Glutamatergic neuron (in vitro differentiated cells): ENCODE results near the gene ACSM5. TPM values are rescaled to one million over a fixed set of nuclear protein-coding genes. Genes with fewer than 3 reads are reported as not detected.
"Not testable (repeated sequence)": the region's sequence is repeated elsewhere in the genome, so short reads cannot be mapped to it uniquely, and the experiment has no call there.

Experiments used
- DNase-seq: peaks from one replicate; pipeline ENCODE4 v3.0.0; 2022
- H3K27ac Mint-ChIP-seq: one replicate; pipeline ENCODE4 v1.8.0; 2020; ENCODE audit warnings: mild to moderate bottlenecking, mixed read lengths, inconsistent platforms; ENCODE audit not compliant: unreplicated experiment
- H3K27me3 Mint-ChIP-seq: one replicate; pipeline ENCODE4 v1.8.0; 2020; ENCODE audit warnings: mild to moderate bottlenecking, moderate library complexity, mixed read lengths, inconsistent platforms; ENCODE audit not compliant: unreplicated experiment
- H3K36me3 Mint-ChIP-seq: one replicate; pipeline ENCODE4 v1.8.0; 2020; ENCODE audit warnings: mild to moderate bottlenecking, mixed read lengths, inconsistent platforms; ENCODE audit not compliant: unreplicated experiment
- H3K4me1 Mint-ChIP-seq: one replicate; pipeline ENCODE4 v1.8.0; 2020; ENCODE audit warnings: mild to moderate bottlenecking, low read depth, mixed read lengths, inconsistent platforms; ENCODE audit not compliant: unreplicated experiment
- H3K4me3 Mint-ChIP-seq: one replicate; pipeline ENCODE4 v1.8.0; 2020; ENCODE audit warnings: mild to moderate bottlenecking, mixed read lengths, inconsistent platforms; ENCODE audit not compliant: unreplicated experiment
- H3K9me3 Mint-ChIP-seq: one replicate; pipeline ENCODE4 v1.8.0; 2020; ENCODE audit warnings: mild to moderate bottlenecking, moderate library complexity, mixed read lengths, inconsistent platforms; ENCODE audit not compliant: unreplicated experiment
- total RNA-seq: library from RNA; stranded (reverse); fragmentation: NEBNext Ultra II Directional; extraction: Animal tissue kit (Norgen Biotek cat#: 25700); gene quantifications from one replicate; pipeline ENCODE4 v1.2.1, GENCODE V29; 2021; ENCODE audit not compliant: unreplicated experiment
- TF ChIP-seq, protein P1 (sequence below): fragments of 200-600 bp; sonication (generic); IDR thresholded peaks from one replicate; pipeline ENCODE4 v1.5.0; 2021; ENCODE audit not compliant: partially characterized antibody, unreplicated experiment

Gene ACSM5
- total RNA-seq, 1 donor from 2014 or later, result not detected

DNA sequence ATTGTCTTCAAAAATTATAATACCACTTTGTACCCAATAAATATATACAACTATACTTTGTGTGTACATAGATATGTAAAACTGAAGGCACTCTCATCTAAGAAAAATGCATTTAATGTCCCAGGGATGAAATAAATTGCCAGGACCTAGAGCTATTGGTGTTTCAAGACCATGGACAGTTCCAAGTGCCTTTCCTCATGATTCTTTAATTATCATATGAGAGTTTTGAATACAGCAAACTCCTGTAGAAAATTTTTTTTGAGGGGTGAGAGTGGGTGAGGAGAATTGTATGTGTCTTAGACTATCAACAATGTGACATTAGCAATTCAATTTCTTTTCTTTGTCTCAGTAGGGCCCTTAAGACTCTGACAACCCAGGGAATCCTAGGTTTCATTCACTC lies 59.6 kb downstream of the ACSM5 start:
- H3K36me3 Mint-ChIP-seq, H3K9me3 Mint-ChIP-seq, H3K4me1 Mint-ChIP-seq, H3K27me3 Mint-ChIP-seq, H3K27ac Mint-ChIP-seq, H3K4me3 Mint-ChIP-seq, DNase-seq: not testable (repeated sequence)

DNA sequence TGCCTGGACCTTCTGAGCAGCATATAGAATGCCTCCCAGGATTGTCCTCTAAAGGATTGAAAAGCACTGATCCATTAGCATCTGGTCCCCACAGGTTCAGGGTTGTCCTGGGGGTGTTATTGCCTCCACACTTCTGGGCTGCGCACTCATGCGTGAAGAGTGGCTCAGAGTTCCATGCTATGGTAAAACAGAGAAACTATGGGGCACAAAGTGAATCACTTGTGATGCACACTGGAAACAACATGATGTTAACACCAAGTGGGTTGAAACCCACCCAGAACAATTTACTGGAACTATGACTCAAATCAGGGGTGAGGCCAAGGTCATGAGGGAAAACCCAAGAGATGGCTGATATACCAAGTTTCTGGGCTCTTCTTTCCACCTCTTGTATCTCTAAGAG lies 60.6 kb downstream of the ACSM5 start:
- not testable (repeated sequence) for DNase-seq, H3K4me1 Mint-ChIP-seq, H3K4me3 Mint-ChIP-seq, H3K27me3 Mint-ChIP-seq, H3K27ac Mint-ChIP-seq, H3K9me3 Mint-ChIP-seq, H3K36me3 Mint-ChIP-seq

DNA sequence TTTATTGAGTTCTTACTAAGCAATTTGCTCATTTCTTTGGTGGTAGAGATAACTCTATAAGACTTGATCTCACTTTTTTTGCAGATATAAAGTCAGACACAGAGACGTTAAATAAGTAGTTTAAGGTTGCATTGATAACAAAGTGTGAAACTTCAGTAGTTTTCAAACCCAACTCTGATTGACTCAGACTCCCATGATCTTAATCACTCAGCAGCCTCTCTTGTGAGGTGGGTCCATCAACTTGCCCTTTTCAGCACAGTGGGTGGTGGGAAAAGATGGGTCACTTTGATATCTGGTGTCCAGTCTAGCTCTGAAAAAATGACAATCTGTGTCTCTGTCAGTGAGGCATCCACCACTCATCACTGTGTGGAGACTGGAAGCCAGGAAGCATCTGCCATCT lies 61.4 kb downstream of the ACSM5 start:
- H3K4me3 Mint-ChIP-seq, H3K36me3 Mint-ChIP-seq, H3K27ac Mint-ChIP-seq, H3K9me3 Mint-ChIP-seq, H3K4me1 Mint-ChIP-seq, H3K27me3 Mint-ChIP-seq, DNase-seq: not testable (repeated sequence)

DNA sequence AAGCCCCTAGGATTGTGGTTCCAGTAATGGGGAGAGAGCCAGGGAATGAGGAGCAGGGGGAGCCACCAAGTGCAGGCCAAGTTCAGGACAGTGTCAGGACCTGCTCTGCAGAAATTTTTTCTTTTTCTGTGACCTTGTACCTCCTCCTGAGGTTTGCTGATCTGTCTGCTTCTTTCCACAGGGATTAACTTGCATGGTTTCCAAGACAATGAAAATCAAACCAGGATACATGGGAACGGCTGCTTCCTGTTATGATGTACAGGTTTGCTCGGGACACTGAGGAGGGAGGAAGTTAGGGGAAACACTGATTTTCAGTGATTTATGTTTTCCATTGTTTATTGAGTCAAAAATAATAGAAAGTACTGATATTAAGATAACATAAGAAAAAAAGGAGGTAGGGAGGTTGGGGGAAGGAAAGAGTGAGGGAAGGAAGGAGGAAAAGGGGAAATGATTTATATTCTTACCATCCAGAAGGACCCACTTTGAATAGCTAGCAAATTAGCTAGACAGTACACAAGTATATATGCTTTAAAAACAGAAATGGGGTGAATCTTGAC lies 67.9 kb downstream of the ACSM5 start:
- not testable (repeated sequence) for H3K9me3 Mint-ChIP-seq, H3K27ac Mint-ChIP-seq, DNase-seq, H3K27me3 Mint-ChIP-seq, H3K4me1 Mint-ChIP-seq, H3K4me3 Mint-ChIP-seq, H3K36me3 Mint-ChIP-seq

DNA sequence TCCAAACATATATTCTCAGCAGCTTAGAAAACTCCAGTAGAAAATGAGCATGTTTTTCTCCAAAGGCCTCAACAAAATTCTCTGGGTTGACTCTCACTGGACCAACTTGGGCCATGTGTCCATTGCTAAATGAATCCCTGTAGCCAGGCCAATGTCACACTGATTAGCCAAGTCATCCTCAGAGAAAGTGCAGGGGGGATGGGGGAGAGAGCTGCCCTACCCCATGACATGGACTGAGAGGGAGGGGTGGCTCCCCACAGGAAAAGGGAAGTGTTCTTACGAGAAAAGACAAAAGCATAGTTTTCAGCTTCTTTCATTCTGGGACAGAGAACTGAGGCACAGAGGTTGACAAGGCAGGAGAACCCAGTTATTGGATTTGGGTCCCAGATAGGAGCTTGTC lies 74.7 kb downstream of the ACSM5 start:
- not testable (repeated sequence) for H3K27ac Mint-ChIP-seq, H3K27me3 Mint-ChIP-seq, DNase-seq, H3K36me3 Mint-ChIP-seq, H3K9me3 Mint-ChIP-seq, H3K4me3 Mint-ChIP-seq, H3K4me1 Mint-ChIP-seq

DNA sequence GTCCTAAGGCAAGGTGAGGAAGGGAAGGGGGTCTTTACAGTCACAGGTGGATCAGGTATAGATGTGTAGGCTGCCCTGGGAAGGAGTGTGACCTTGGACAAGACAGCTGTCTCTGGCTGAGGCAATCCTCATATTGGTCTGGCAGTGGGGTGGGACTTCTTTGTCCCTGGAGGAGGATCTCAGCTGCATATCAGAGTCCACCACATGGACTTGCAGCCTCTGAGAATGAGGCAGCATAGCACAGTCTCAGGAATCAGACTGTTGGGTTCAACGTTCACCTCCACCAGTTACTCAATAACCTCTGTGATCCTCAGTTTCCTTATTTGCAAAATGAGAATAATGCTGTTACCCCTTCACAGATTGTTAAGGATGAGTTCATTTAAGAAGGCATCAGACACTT lies 75.4 kb downstream of the ACSM5 start:
- Mint-ChIP-seq H3K36me3 (no peaks in the 10 kb centered on the region), H3K4me3 (no peak overlapping the region), H3K9me3 (peaks cover 4% of the 10 kb centered on the region), H3K27me3 (no peaks in the 10 kb centered on the region), H3K4me1 (no peaks in the 10 kb centered on the region), H3K27ac (no peak overlapping the region)
- DNase-seq, result no peak
- TF ChIP-seq, protein P1, sequence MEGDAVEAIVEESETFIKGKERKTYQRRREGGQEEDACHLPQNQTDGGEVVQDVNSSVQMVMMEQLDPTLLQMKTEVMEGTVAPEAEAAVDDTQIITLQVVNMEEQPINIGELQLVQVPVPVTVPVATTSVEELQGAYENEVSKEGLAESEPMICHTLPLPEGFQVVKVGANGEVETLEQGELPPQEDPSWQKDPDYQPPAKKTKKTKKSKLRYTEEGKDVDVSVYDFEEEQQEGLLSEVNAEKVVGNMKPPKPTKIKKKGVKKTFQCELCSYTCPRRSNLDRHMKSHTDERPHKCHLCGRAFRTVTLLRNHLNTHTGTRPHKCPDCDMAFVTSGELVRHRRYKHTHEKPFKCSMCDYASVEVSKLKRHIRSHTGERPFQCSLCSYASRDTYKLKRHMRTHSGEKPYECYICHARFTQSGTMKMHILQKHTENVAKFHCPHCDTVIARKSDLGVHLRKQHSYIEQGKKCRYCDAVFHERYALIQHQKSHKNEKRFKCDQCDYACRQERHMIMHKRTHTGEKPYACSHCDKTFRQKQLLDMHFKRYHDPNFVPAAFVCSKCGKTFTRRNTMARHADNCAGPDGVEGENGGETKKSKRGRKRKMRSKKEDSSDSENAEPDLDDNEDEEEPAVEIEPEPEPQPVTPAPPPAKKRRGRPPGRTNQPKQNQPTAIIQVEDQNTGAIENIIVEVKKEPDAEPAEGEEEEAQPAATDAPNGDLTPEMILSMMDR, result no peak

DNA sequence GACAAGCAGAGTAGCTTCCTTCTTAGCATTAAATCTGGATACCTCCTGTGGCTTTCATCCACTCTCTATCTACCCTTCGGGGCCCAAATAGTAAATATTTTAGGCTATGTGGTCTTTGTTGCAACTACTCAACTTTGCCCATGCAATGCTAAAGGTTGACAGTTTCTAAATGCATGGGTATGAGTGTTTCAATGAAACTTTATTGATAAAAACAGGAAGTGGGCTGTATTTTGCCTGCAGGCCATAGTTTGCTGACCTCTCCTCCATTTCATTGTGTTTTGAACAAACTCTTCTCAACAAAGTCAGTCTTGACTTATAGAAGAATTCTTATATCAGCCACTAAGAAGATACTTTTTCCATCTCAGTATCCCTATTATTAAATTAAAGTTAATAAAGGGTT lies 76.1 kb downstream of the ACSM5 start:
- Mint-ChIP-seq H3K27ac (no peak overlapping the region), H3K36me3 (no peaks in the 10 kb centered on the region), H3K9me3 (peaks cover 4% of the 10 kb centered on the region), H3K4me1 (no peaks in the 10 kb centered on the region), H3K4me3 (no peak overlapping the region), H3K27me3 (no peaks in the 10 kb centered on the region)
- DNase-seq, result no peak
- TF ChIP-seq, protein P1, result no peak

Other genes starting within 250 kb of the ACSM5 start
- not detected for gene GP2, start 82.0 kb upstream of the ACSM5 start, total RNA-seq
- not detected for gene UMOD, start 56.8 kb upstream of the ACSM5 start, total RNA-seq
- gene PDILT, start 4.8 kb upstream of the ACSM5 start, total RNA-seq, result not detected
- gene ACSM2A, start 42.0 kb downstream of the ACSM5 start, total RNA-seq, result not detected
- not detected for gene ACSM2B, start 166.8 kb downstream of the ACSM5 start, total RNA-seq